ENCODE results near the gene ATXN7.

DNA sequence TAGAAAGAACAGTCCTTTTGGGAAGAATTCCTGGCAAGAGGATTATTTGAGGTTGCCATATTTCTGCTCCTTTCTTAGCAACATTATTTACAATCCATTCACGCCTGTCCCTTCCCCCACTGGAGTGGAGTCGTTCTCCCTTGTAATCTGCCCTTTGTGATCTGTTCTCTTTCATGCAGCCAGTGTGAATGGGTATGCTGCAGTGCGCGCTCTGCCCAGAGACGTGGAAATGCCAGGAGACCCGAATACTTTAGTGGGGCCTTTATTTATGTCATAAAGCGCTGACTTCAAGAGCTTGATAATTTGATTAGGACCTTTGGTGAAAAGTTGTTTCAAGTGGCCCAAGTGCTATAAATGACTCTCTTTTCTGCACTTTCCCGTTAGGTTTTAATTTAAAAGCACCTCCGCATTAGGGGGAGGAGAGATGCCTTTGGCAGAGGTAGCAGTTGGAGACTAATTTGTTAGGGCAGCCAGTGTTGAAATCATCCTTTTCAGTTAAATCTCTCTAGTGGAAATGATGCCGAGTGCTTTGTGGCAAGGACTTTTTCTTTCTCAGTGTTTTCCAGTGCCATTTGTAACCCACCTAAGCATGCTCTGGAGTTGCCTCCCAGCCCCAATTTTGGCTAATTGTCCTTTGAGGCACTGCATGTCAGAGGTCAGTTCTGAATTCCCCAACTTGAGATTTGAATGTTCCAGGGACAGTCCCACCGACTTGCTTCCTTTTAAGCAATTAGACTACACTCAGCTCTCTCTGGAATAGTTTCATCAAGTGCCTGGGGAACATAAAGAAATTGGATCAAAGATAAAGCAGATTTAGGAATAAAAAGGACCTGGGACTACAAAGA lies 107.2 kb downstream of the ATXN7 start:
- TF ChIP-seq, protein P1, sequence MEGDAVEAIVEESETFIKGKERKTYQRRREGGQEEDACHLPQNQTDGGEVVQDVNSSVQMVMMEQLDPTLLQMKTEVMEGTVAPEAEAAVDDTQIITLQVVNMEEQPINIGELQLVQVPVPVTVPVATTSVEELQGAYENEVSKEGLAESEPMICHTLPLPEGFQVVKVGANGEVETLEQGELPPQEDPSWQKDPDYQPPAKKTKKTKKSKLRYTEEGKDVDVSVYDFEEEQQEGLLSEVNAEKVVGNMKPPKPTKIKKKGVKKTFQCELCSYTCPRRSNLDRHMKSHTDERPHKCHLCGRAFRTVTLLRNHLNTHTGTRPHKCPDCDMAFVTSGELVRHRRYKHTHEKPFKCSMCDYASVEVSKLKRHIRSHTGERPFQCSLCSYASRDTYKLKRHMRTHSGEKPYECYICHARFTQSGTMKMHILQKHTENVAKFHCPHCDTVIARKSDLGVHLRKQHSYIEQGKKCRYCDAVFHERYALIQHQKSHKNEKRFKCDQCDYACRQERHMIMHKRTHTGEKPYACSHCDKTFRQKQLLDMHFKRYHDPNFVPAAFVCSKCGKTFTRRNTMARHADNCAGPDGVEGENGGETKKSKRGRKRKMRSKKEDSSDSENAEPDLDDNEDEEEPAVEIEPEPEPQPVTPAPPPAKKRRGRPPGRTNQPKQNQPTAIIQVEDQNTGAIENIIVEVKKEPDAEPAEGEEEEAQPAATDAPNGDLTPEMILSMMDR (IDR thresholded peaks at IDR 0.05 in 2 of 3, conservative IDR thresholded peaks at IDR 0.05 in 1 of 3; ENCODE audit: control insufficient read depth in 2 of 3, extremely low read depth in 1 of 3, insufficient read depth in 1 of 3, low read depth in 3 of 3, low read length in 3 of 3), result no peak
- TF ChIP-seq, protein P2, sequence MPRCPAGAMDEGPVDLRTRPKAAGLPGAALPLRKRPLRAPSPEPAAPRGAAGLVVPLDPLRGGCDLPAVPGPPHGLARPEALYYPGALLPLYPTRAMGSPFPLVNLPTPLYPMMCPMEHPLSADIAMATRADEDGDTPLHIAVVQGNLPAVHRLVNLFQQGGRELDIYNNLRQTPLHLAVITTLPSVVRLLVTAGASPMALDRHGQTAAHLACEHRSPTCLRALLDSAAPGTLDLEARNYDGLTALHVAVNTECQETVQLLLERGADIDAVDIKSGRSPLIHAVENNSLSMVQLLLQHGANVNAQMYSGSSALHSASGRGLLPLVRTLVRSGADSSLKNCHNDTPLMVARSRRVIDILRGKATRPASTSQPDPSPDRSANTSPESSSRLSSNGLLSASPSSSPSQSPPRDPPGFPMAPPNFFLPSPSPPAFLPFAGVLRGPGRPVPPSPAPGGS (IDR thresholded peaks at IDR 0.05; ENCODE audit: borderline replicate concordance, insufficient read depth, low read depth, low read length, poor library complexity, severe bottlenecking), result no peak
- TF ChIP-seq CHD2 (IDR thresholded peaks at IDR 0.05; ENCODE audit: borderline replicate concordance, low read depth, low read length), result no peak
- no peak for TF ChIP-seq ZNF217 (IDR thresholded peaks at IDR 0.05)
- TF ChIP-seq TAF1 (IDR thresholded peaks at IDR 0.05; ENCODE audit: borderline replicate concordance, low read depth, low read length), result no peak
- no peak for TF ChIP-seq POLR2AphosphoS5 (IDR thresholded peaks at IDR 0.05; ENCODE audit: low read length)
- no peak for TF ChIP-seq EGR1 (IDR thresholded peaks at IDR 0.05; ENCODE audit: borderline replicate concordance in 1 of 2, low read depth in 2 of 2, low read length in 2 of 2)
- TF ChIP-seq EZH2 (IDR thresholded peaks at IDR 0.05; ENCODE audit: borderline replicate concordance, control insufficient read depth, low read depth, low read length), result no peak
- TF ChIP-seq, protein P3, sequence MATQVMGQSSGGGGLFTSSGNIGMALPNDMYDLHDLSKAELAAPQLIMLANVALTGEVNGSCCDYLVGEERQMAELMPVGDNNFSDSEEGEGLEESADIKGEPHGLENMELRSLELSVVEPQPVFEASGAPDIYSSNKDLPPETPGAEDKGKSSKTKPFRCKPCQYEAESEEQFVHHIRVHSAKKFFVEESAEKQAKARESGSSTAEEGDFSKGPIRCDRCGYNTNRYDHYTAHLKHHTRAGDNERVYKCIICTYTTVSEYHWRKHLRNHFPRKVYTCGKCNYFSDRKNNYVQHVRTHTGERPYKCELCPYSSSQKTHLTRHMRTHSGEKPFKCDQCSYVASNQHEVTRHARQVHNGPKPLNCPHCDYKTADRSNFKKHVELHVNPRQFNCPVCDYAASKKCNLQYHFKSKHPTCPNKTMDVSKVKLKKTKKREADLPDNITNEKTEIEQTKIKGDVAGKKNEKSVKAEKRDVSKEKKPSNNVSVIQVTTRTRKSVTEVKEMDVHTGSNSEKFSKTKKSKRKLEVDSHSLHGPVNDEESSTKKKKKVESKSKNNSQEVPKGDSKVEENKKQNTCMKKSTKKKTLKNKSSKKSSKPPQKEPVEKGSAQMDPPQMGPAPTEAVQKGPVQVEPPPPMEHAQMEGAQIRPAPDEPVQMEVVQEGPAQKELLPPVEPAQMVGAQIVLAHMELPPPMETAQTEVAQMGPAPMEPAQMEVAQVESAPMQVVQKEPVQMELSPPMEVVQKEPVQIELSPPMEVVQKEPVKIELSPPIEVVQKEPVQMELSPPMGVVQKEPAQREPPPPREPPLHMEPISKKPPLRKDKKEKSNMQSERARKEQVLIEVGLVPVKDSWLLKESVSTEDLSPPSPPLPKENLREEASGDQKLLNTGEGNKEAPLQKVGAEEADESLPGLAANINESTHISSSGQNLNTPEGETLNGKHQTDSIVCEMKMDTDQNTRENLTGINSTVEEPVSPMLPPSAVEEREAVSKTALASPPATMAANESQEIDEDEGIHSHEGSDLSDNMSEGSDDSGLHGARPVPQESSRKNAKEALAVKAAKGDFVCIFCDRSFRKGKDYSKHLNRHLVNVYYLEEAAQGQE (IDR thresholded peaks at IDR 0.05; ENCODE audit: low read depth, low read length), result no peak

Measured in GM12878 (cell line).